ENCODE measurements around the gene MYO1D.
"Not testable (repeated sequence)": the region's sequence is repeated elsewhere in the genome, so short reads cannot be mapped to it uniquely, and the experiment has no call there.

MYO1D gene

GRCh38 chr17:32894245-32894644 is 17.3 kb upstream of the MYO1D start (continued):
- no peak for TF ChIP-seq ISL1 (CRISPR knock-in tag; IDR thresholded peaks at IDR 0.05)
- no peak for TF ChIP-seq PATZ1 (CRISPR knock-in tag; IDR thresholded peaks at IDR 0.05; ENCODE audit: borderline replicate concordance)

- ATAC-seq = not testable (repeated sequence)
Measured at GRCh38 chr17:32887410-32887809, 10.5 kb upstream of the MYO1D start.

GRCh38 chr17:32886951-32887350 is 10.0 kb upstream of the MYO1D start:
- ATAC-seq = not testable (repeated sequence)

GRCh38 chr17:32882734-32883133 is 5.8 kb upstream of the MYO1D start:
- peak; percentile 55 for ATAC-seq
- TF ChIP-seq ESRRG (CRISPR knock-in tag; IDR thresholded peaks at IDR 0.05) (no peak), BACH2 (CRISPR knock-in tag; IDR thresholded peaks at IDR 0.05; ENCODE audit: borderline replicate concordance) (no peak), TOX (CRISPR knock-in tag; IDR thresholded peaks at IDR 0.05; ENCODE audit: borderline replicate concordance) (no peak), CSDC2 (CRISPR knock-in tag; IDR thresholded peaks at IDR 0.05) (no peak), POU6F1 (CRISPR knock-in tag; IDR thresholded peaks at IDR 0.05; ENCODE audit: borderline replicate concordance, low read depth) (no peak), OSR1 (CRISPR knock-in tag; IDR thresholded peaks at IDR 0.05) (no peak), PATZ1 (CRISPR knock-in tag; IDR thresholded peaks at IDR 0.05; ENCODE audit: borderline replicate concordance) (no peak), CSRNP3 (CRISPR knock-in tag; IDR thresholded peaks at IDR 0.05) (no peak), ZFP30 (CRISPR knock-in tag; IDR thresholded peaks at IDR 0.05) (no peak), ZC3H10 (CRISPR knock-in tag; IDR thresholded peaks at IDR 0.05) (no peak), ZNF565 (CRISPR knock-in tag; conservative IDR thresholded peaks at IDR 0.05; ENCODE audit: low read depth) (no peak), TCF4 (CRISPR knock-in tag; IDR thresholded peaks at IDR 0.05; ENCODE audit: borderline replicate concordance) (no peak), RARB (CRISPR knock-in tag; IDR thresholded peaks at IDR 0.05) (no peak), SNAI2 (CRISPR knock-in tag; IDR thresholded peaks at IDR 0.05) (no peak), ZNF70 (CRISPR knock-in tag; IDR thresholded peaks at IDR 0.05) (no peak), ZNF8 (CRISPR knock-in tag; IDR thresholded peaks at IDR 0.05) (no peak), PPARA (CRISPR knock-in tag; IDR thresholded peaks at IDR 0.05; ENCODE audit: borderline replicate concordance) (no peak), TSHZ2 (CRISPR knock-in tag; IDR thresholded peaks at IDR 0.05) (no peak)
